Thoracic aorta (tissue), 2 donors: ENCODE data around the gene BAZ1B. TPM values are rescaled to one million over a fixed set of nuclear protein-coding genes. Genes with fewer than 3 reads are reported as not detected.

Experiments
- ATAC-seq: fragments of 150-250 bp; one replicate; pipeline ENCODE4 v1.8.0; 2017; ENCODE audit warnings: low read depth; ENCODE audit not compliant: insufficient number of reproducible peaks, low FRiP score
- DNase-seq: peaks from one replicate; pipeline ENCODE4 v3.0.0-alpha.2; 2020; ENCODE audit warnings: low spot score
- H3K27ac ChIP-seq, 2 donors: fragments of 200-600 bp; sonication (generic); 1 replicate in 1 of 2; 2 replicates in 1 of 2; pipeline ENCODE4 v1.5.1; 2016; ENCODE audit warnings: mild to moderate bottlenecking in 2 of 2, moderate library complexity in 2 of 2
- H3K27me3 ChIP-seq: fragments of 200-600 bp; sonication (generic); replicated peaks from 2 replicates; pipeline ENCODE4 v1.6.0; 2016; ENCODE audit warnings: mild to moderate bottlenecking; ENCODE audit not compliant: insufficient read depth
- H3K36me3 ChIP-seq: fragments of 200-600 bp; sonication (generic); one replicate; pipeline ENCODE4 v1.5.1; 2016
- H3K4me1 ChIP-seq, 2 donors: fragments of 200-600 bp; sonication (generic); 1 replicate in 1 of 2; 2 replicates in 1 of 2; pipeline versions ENCODE4 v1.5.1 to v1.6.0; 2016; ENCODE audit warnings: low read depth in 2 of 2, mild to moderate bottlenecking in 1 of 2; ENCODE audit not compliant: control insufficient read depth in 1 of 2
- H3K4me3 ChIP-seq: fragments of 200-600 bp; sonication (generic); 2 replicates; pipeline ENCODE4 v1.5.1; 2016; ENCODE audit warnings: mild to moderate bottlenecking
- H3K9me3 ChIP-seq: fragments of 200-600 bp; sonication (generic); 2 replicates; pipeline ENCODE4 v1.5.1; 2016
- CTCF ChIP-seq: fragments of 200-600 bp; sonication (generic); IDR thresholded peaks from one replicate; pipeline ENCODE4 v1.5.1; 2019; ENCODE audit warnings: antibody characterized with exemption
- total RNA-seq, 2 donors: library from RNA; depleted of rRNA; stranded (reverse); fragments of >200 nt; gene quantifications; one replicate each; pipeline versions ENCODE4 v1.1.0 to v1.2.3, GENCODE V29; 2016

Gene BAZ1B
- total RNA-seq, 2 donors from 2014 or later: 43.9 to 65.3 TPM

DNA sequence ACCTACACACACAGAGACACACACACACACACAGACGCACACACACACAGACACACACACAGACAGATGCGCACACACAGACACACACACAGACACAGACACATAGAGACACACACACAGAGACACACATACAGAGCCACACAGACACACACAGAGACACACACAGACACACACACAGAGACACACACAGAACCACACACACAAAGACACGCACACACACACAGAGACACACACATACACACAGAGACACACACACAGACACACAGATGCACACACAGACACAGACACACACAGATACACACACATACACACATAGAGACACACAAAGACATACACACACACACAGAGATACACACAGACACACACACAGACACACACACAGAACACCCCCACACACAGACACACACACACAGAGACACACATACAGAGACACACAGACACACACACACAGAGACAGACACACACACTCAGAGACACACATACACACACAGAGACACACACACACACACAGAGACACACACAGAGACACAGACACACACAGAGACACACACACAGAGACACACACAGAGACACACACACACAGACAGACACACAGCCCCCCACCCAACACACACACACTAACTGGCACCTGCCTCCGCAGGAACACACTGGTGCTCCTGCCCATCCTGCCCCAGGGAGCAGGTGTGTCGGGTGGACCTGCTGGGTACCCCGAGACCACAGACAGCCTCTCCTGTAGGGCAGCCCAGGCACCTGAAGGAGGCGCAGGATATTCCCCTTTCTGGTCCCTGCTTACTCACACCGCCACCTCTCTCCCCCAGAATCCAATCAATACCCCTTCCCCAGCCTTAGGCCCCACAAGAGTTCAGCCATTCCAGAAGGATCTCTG lies 93.9 kb downstream of the BAZ1B start:
- Histone ChIP-seq H3K36me3 (no peaks in the 10 kb centered on the region), H3K27me3 (no peaks in the 10 kb centered on the region), H3K27ac (no peak overlapping the region), H3K4me1 (peaks cover 0 to 18% of the 10 kb centered on the region in 2 donors), H3K4me3 (no peak overlapping the region), H3K9me3 (no peaks in the 10 kb centered on the region)
- TF ChIP-seq CTCF: no peak
- ATAC-seq (no peak), DNase-seq (no peak)

DNA sequence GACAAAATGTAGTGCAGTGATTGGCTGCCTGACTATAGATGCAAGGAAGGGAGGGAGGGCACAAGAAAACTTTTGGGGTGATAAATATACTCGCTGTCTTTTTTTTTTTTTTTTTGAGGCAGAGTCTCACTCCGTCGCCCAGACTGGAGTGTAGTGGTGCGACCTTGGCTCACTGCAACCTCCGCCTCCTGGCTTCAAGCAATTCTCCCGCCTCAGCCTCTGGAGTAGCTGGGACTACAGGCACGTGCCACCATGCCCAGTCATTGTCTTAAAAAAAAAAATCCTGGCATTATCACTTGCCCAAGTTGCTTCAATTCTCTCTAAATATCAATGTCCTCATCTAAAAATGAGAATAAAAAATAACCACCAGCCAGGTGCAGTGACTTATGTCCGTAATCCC lies 96.1 kb downstream of the BAZ1B start:
- H3K4me1 ChIP-seq: peaks cover 0 to 13% of the 10 kb centered on the region in 2 donors
- DNase-seq: no peak
- no peaks in the 10 kb centered on the region for H3K27me3 ChIP-seq
- H3K4me3 ChIP-seq: no peak overlapping the region
- no peaks in the 10 kb centered on the region for H3K9me3 ChIP-seq
- no peaks in the 10 kb centered on the region for H3K36me3 ChIP-seq
- no peak for TF ChIP-seq CTCF
- H3K27ac ChIP-seq: no peak overlapping the region
- ATAC-seq: no peak

DNA sequence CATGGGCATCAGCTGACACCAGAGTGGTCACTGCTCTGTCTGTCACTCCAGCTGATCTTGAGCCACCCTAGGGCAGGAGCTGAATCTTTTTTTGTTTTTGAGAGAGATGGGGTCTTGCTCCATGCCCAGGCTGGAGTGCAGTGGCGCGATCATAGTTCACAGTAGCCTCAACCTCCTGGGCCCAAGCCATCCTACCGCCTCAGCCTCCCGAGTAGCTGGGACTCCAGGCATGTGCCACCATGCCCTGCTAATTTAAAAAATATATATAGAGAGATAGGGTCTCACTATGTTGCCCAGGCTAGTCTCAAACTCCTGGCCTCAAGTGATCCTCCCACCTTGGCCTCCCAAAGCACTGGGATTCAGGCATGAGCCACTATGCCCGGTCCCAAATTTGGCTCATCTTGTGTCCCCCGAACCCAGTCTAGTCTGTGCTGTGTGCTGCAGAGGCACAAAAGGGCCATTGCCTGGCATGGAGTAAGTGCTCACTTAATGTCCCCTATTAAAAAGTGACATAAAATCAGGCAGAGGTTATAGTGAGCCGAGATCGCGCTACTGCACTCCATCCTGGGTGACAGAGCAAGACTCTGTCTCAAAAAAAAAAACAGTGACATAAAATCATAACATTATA lies 96.6 kb downstream of the BAZ1B start:
- H3K4me3 ChIP-seq: no peak overlapping the region
- no peak overlapping the region for H3K27ac ChIP-seq
- H3K4me1 ChIP-seq: peaks cover 0 to 13% of the 10 kb centered on the region in 2 donors
- ATAC-seq (no peak), DNase-seq (no peak)
- no peaks in the 10 kb centered on the region for H3K27me3 ChIP-seq
- TF ChIP-seq CTCF: no peak
- H3K36me3 ChIP-seq: no peaks in the 10 kb centered on the region
- H3K9me3 ChIP-seq: no peaks in the 10 kb centered on the region

DNA sequence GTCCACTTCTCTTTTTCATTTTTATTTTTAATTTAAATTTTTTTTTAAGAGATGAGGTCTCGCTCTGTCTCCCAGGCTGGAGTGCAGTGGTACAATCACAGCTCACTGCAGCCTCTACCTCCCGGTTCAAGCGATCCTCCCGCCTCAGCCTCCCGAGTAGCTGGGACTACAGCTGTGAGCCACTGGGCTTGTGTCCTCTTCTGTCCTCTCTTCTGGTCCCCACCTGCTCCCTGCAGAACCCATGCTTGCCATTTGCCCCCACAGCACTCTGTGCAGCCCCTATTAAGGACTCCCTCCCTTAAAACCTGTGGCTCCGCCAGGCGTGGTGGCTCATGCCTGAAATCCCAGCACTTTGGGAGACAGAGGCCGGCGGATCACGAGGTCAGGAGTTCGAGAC lies 97.6 kb downstream of the BAZ1B start:
- TF ChIP-seq CTCF: no peak
- Histone ChIP-seq H3K9me3 (no peaks in the 10 kb centered on the region), H3K4me3 (peak overlapping the region; percentile 76), H3K27ac (no peak overlapping the region), H3K4me1 (peaks cover 0 to 13% of the 10 kb centered on the region in 2 donors), H3K36me3 (no peaks in the 10 kb centered on the region), H3K27me3 (no peaks in the 10 kb centered on the region)
- DNase-seq (no peak), ATAC-seq (peak; percentile 58)
